ENCODE data around the gene OTUD5. TPM values are rescaled to one million over a fixed set of nuclear protein-coding genes. Genes with fewer than 3 reads are reported as not detected.

OTUD5 gene
- 10 to 100 TPM; 74.3 to 77.1 TPM for total RNA-seq
- 36.2 TPM for polyA plus RNA-seq (ENCODE audit: insufficient read depth, low read depth, low replicate concordance)
- long read RNA-seq, donor 1, transcript OTUD5-202 (9 exons, 2,692 nt), result major isoform, 6 of 6 reads
- long read RNA-seq, donor 1, partial matches to known transcripts, result 0 of 6 reads
- long read RNA-seq, donor 1, other reads (novel, unspliced or antisense), result 0 of 6 reads
- long read RNA-seq, donor 2, transcript OTUD5-202 (9 exons, 2,692 nt), result major isoform, 5 of 6 reads
- long read RNA-seq, donor 2, partial matches to known transcripts, result 0 of 6 reads
- long read RNA-seq, donor 2, other reads (novel, unspliced or antisense), result 0 of 6 reads

GRCh38 chrX:48957477-48957826 is at the start of gene OTUD5:
Gene OTUD5 (minus strand): TSS chrX:48957607. CDS start chrX:48957570, 37 bp downstream.
- peak within 1 kb of the TSS; percentile 91 to 95 for H3K27ac ChIP-seq
- no peaks in the 10 kb centered on the region for H3K9me3 ChIP-seq
- no peaks in the 10 kb centered on the region for H3K27me3 ChIP-seq
- H3K36me3 ChIP-seq (ENCODE audit: low read depth, missing control alignments), result no peaks in the 10 kb centered on the region
- intact Hi-C loops (cut with DNase I; ENCODE audit: low total_unique reads), result no loop called here
- peak; percentile 78 for DNase-seq
- 0% methylated on average over 15 to 30 of the region's 53 CpGs for WGBS, 2 donors
- H3K4me1 ChIP-seq, result peaks cover 11% of the 10 kb centered on the region
- H3K4me3 ChIP-seq, result peak within 1 kb of the TSS; percentile 64 to 67
- TF ChIP-seq POLR2A (IDR thresholded peaks at IDR 0.05) (no peak), CTCF (IDR thresholded peaks at IDR 0.05) (no peak)

- no peak for DNase-seq
- Histone ChIP-seq H3K4me3 (no peak overlapping the region), H3K27ac (no peak overlapping the region), H3K36me3 (ENCODE audit: low read depth, missing control alignments) (no peaks in the 10 kb centered on the region), H3K27me3 (no peaks in the 10 kb centered on the region), H3K4me1 (peaks cover 4% of the 10 kb centered on the region), H3K9me3 (no peaks in the 10 kb centered on the region)
- WGBS, 2 donors, result 50 to 74% methylated on average over 5 of the region's 5 CpGs
- intact Hi-C loops (cut with DNase I; ENCODE audit: low total_unique reads), result no loop called here
- no peak for TF ChIP-seq POLR2A (IDR thresholded peaks at IDR 0.05)
- TF ChIP-seq CTCF (IDR thresholded peaks at IDR 0.05), result no peak
These were observed 46.3 kb upstream of the OTUD5 start for GRCh38 chrX:49003696-49004095.

- TF ChIP-seq CTCF (IDR thresholded peaks at IDR 0.05) (peak in 1 of 3 experiments; percentile 1), POLR2A (IDR thresholded peaks at IDR 0.05) (peak; percentile 57)
- intact Hi-C loops (cut with DNase I; ENCODE audit: low total_unique reads), result no loop called here
- Histone ChIP-seq H3K27me3 (no peaks in the 10 kb centered on the region), H3K36me3 (ENCODE audit: low read depth, missing control alignments) (no peaks in the 10 kb centered on the region), H3K27ac (peak within 1 kb of the TSS; percentile 84 to 89), H3K4me1 (peaks cover 4% of the 10 kb centered on the region), H3K4me3 (peak within 1 kb of the TSS; percentile 61 to 73), H3K9me3 (no peaks in the 10 kb centered on the region)
- DNase-seq, result peak; percentile 78
- 0 to 2% methylated on average over 16 to 34 of the region's 38 CpGs for WGBS, 2 donors
These were observed 44.9 kb upstream of the OTUD5 start, which contains the start of gene GRIPAP1 for GRCh38 chrX:49002091-49002935. Gene GRIPAP1 (minus strand): TSS chrX:49002264. CDS start chrX:49002229, 35 bp downstream.

GRCh38 chrX:49001521-49002090 is 44.2 kb upstream of the OTUD5 start:
- Histone ChIP-seq H3K36me3 (ENCODE audit: low read depth, missing control alignments) (no peaks in the 10 kb centered on the region), H3K27me3 (no peaks in the 10 kb centered on the region), H3K9me3 (no peaks in the 10 kb centered on the region), H3K27ac (peak overlapping the region; percentile 84 to 89), H3K4me3 (peak overlapping the region; percentile 61 to 73), H3K4me1 (peaks cover 4% of the 10 kb centered on the region)
- TF ChIP-seq POLR2A (IDR thresholded peaks at IDR 0.05), result no peak
- no peak for TF ChIP-seq CTCF (IDR thresholded peaks at IDR 0.05)
- 2% methylated on average over 16 to 17 of the region's 17 CpGs for WGBS, 2 donors
- DNase-seq, result peak; percentile 65
- intact Hi-C loops (cut with DNase I; ENCODE audit: low total_unique reads), result no loop called here

All from testis (tissue), 5 donors.